B cell (primary cell): ENCODE data around the gene DEFB124. TPM values are rescaled to one million over a fixed set of nuclear protein-coding genes. Genes with fewer than 3 reads are reported as not detected.
"Not testable (repeated sequence)": the region's sequence is repeated elsewhere in the genome, so short reads cannot be mapped to it uniquely, and the experiment has no call there.

ENCODE experiments used
- ATAC-seq: fragments of 200-7000 bp; cut with Tn5 transposase; one replicate; pipeline ENCODE4 v1.10.0; 2021; ENCODE audit warnings: low read depth, mild to moderate bottlenecking, moderate number of reproducible peaks, moderate library complexity
- CTCF ChIA-PET: fragments of 350-600 bp; sonication (Branson Sonifier 250); formaldehyde crosslinking; loops from one replicate; lab custom pipeline; 2021; ENCODE audit warnings: antibody characterized with exemption, inconsistent platforms; lab: Charles Lee
- POLR2A ChIA-PET: fragments of 350-600 bp; sonication (Branson Sonifier 250); formaldehyde crosslinking; loops from one replicate; lab custom pipeline; 2021; ENCODE audit warnings: antibody characterized with exemption; lab: Charles Lee
- DNase-seq: peaks from one replicate; pipeline ENCODE4 v3.0.0; 2013
- H2AFZ ChIP-seq: 2 replicates; pipeline ENCODE4 v1.6.1; 2012; ENCODE audit warnings: mild to moderate bottlenecking, low read depth, low read length; ENCODE audit not compliant: insufficient read depth, poor library complexity, severe bottlenecking
- H3K27ac ChIP-seq, 2 donors: 1 replicate in 1 of 2; 2 replicates in 1 of 2; pipeline ENCODE4 v1.5.1; 2012 to 2013; ENCODE audit warnings: low read length in 2 of 2, mild to moderate bottlenecking in 2 of 2, moderate library complexity in 1 of 2
- H3K27me3 ChIP-seq, 4 experiments: fragments of 200-600 bp in 1 of 4; sonication (generic) in 1 of 4; replicated peaks in 1 of 4; 1 replicate in 2 of 4; 2 replicates in 2 of 4; pipeline versions ENCODE4 v1.6.1 to v1.7.0; 2013 to 2016; ENCODE audit warnings: low read length in 3 of 4, mild to moderate bottlenecking in 2 of 4, mixed read lengths in 1 of 4, moderate library complexity in 1 of 4; ENCODE audit not compliant: insufficient read depth in 4 of 4, control insufficient read depth in 3 of 4; ENCODE audit errors: control extremely low read depth in 1 of 4
- H3K36me3 ChIP-seq, 2 experiments: replicated peaks in 1 of 2; 1 replicate in 1 of 2; 2 replicates in 1 of 2; pipeline versions ENCODE4 v1.6.1 to v1.7.1; 2013; ENCODE audit warnings: low read length in 1 of 2; ENCODE audit not compliant: insufficient read depth in 2 of 2, control insufficient read depth in 1 of 2; ENCODE audit errors: control extremely low read depth in 1 of 2, extremely low read depth in 1 of 2
- H3K4me1 ChIP-seq, 2 donors: fragments of 200-600 bp in 1 of 2; sonication (generic) in 1 of 2; 1 replicate in 1 of 2; 2 replicates in 1 of 2; pipeline versions ENCODE4 v1.5.1 to v1.6.1; 2013 to 2017; ENCODE audit warnings: low read length in 2 of 2; ENCODE audit not compliant: control insufficient read depth in 2 of 2, insufficient read depth in 2 of 2
- H3K4me2 ChIP-seq: replicated peaks from 2 replicates; pipeline ENCODE3; 2012; ENCODE audit warnings: mild to moderate bottlenecking, low read depth, low read length; ENCODE audit not compliant: poor library complexity, severe bottlenecking
- H3K4me3 ChIP-seq, 5 experiments: fragments of 200-600 bp in 1 of 5; sonication (generic) in 1 of 5; 1 replicate in 3 of 5; 2 replicates in 2 of 5; pipeline versions ENCODE4 v1.5.1 to v1.7.0; 2011 to 2016; ENCODE audit warnings: low read length in 4 of 5, mild to moderate bottlenecking in 4 of 5, low read depth in 2 of 5, control low read depth in 1 of 5, moderate library complexity in 1 of 5; ENCODE audit not compliant: insufficient read depth in 1 of 5; ENCODE audit errors: control extremely low read depth in 1 of 5, extremely low read depth in 1 of 5
- H3K79me2 ChIP-seq: fragments of 200-600 bp; sonication (generic); one replicate; pipeline ENCODE4 v1.6.0; 2016; ENCODE audit warnings: low read length; ENCODE audit not compliant: control insufficient read depth, insufficient read depth
- H3K9ac ChIP-seq: fragments of 200-600 bp; sonication (generic); 2 replicates; pipeline ENCODE4 v1.6.1; 2017; ENCODE audit warnings: mild to moderate bottlenecking, low read length, moderate library complexity
- H3K9me3 ChIP-seq, 3 donors: one replicate each; pipeline versions ENCODE4 v1.6.1 to v1.7.1; 2013; ENCODE audit warnings: low read length in 2 of 3; ENCODE audit not compliant: control insufficient read depth in 2 of 3, insufficient read depth in 1 of 3; ENCODE audit errors: control extremely low read depth in 1 of 3
- H4K20me1 ChIP-seq: 2 replicates; pipeline ENCODE4 v1.6.0; 2012; ENCODE audit warnings: mild to moderate bottlenecking, low read length; ENCODE audit not compliant: insufficient read depth, control insufficient read depth, poor library complexity, severe bottlenecking
- H3K27ac Mint-ChIP-seq: one replicate; pipeline ENCODE4 v1.8.0; 2021; ENCODE audit warnings: mixed read lengths
- H3K27me3 Mint-ChIP-seq: one replicate; pipeline ENCODE4 v1.8.0; 2021; ENCODE audit warnings: mixed read lengths
- H3K4me1 Mint-ChIP-seq: one replicate; pipeline ENCODE4 v1.8.0; 2021; ENCODE audit warnings: mixed read lengths
- H3K4me3 Mint-ChIP-seq: one replicate; pipeline ENCODE4 v1.8.0; 2021; ENCODE audit warnings: mixed read lengths
- H3K9me3 Mint-ChIP-seq: one replicate; pipeline ENCODE4 v1.8.0; 2022; ENCODE audit warnings: mixed read lengths; ENCODE audit not compliant: insufficient read depth
- CTCF ChIP-seq: fragments of 200-600 bp; IDR thresholded peaks from one replicate; pipeline ENCODE4 v1.8.0; 2022; ENCODE audit warnings: antibody characterized with exemption, mild to moderate bottlenecking
- EZH2 ChIP-seq: IDR thresholded peaks from 2 replicates; pipeline ENCODE4 v1.6.1; 2012; ENCODE audit warnings: borderline replicate concordance, low read depth, mild to moderate bottlenecking, moderate library complexity, low read length; ENCODE audit not compliant: insufficient read depth, poor library complexity, severe bottlenecking
- WGBS: methylation state at CpG from one replicate; pipeline ENCODE4 v1.1.5; 2013; ENCODE audit warnings: missing lambda C conversion rate; ENCODE audit not compliant: insufficient coverage; 5-methylcytosine and 5-hydroxymethylcytosine counted together
- intact Hi-C: fragments of 100-400 bp; cut with micrococcal nuclease; formaldehyde crosslinking; loops from one replicate; pipeline ENCODE4 v1.10.0; 2022
- polyA plus RNA-seq: library from polyadenylated mRNA; depleted of rRNA; stranded (reverse); fragments of >200 nt; gene quantifications from 2 replicates; pipeline ENCODE4 v1.2.3, GENCODE V29; 2012
- total RNA-seq, 2 donors: library from RNA; stranded (reverse); fragments of 120-200 nt in 1 of 2; gene quantifications; 1 replicate in 1 of 2; 2 replicates in 1 of 2; pipeline versions ENCODE4 v1.2.3 to v1.2.4, GENCODE V29; 2013 to 2022

Gene DEFB124
- total and polyA plus RNA-seq, 2 donors (not counting 1 experiment from before 2014, with no cell fraction given), result not detected

- Histone ChIP-seq H3K9ac (no peak overlapping the region), H3K4me3 (no peak overlapping the region), H4K20me1 (no peaks in the 10 kb centered on the region), H3K27ac (no peak overlapping the region), H3K4me1 (no peaks in the 10 kb centered on the region), H3K36me3 (no peaks in the 10 kb centered on the region), H3K27me3 (peaks cover 0 to 3% (median 0%) of the 10 kb centered on the region in 4 experiments), H3K9me3 (no peaks in the 10 kb centered on the region), H2AFZ (no peak overlapping the region), H3K79me2 (no peaks in the 10 kb centered on the region), H3K4me2 (no peak overlapping the region)
- H3K27ac Mint-ChIP-seq, result no peak overlapping the region
- POLR2A ChIA-PET, result no interaction called here
- H3K27me3 Mint-ChIP-seq, result peaks cover 23% of the 10 kb centered on the region
- CTCF ChIA-PET, result no interaction called here
- intact Hi-C loops, result no loop called here
- no peak overlapping the region for H3K4me3 Mint-ChIP-seq
- ATAC-seq (no peak), DNase-seq (no peak)
- whole genome bisulfite sequencing, result 86% methylated on average over 3 of the region's 4 CpGs
- no peaks in the 10 kb centered on the region for H3K9me3 Mint-ChIP-seq
- H3K4me1 Mint-ChIP-seq, result no peaks in the 10 kb centered on the region
- no peak for TF ChIP-seq CTCF
- no peak for TF ChIP-seq EZH2
Observed at GRCh38 chr20:31430568-31431115, 44.3 kb downstream of the DEFB124 start.

- H4K20me1 ChIP-seq, intact Hi-C loops, H3K4me3 Mint-ChIP-seq, DNase-seq, POLR2A ChIA-PET, H3K4me2 ChIP-seq, CTCF ChIA-PET, H3K4me1 ChIP-seq, H3K4me1 Mint-ChIP-seq, H3K27me3 ChIP-seq, H3K27ac Mint-ChIP-seq, H3K36me3 ChIP-seq, H3K27ac ChIP-seq, H3K9me3 ChIP-seq, H2AFZ ChIP-seq, H3K4me3 ChIP-seq, H3K9me3 Mint-ChIP-seq, H3K9ac ChIP-seq, H3K79me2 ChIP-seq, ATAC-seq: not testable (repeated sequence)
- 97% methylated on average over 9 of the region's 31 CpGs for WGBS
- peaks cover 17% of the 10 kb centered on the region for H3K27me3 Mint-ChIP-seq
Observed at GRCh38 chr20:31427576-31427975, 47.4 kb downstream of the DEFB124 start.

- 95% methylated on average over 4 of the region's 48 CpGs for WGBS
- H3K36me3 ChIP-seq, H3K9me3 Mint-ChIP-seq, H4K20me1 ChIP-seq, H3K4me3 ChIP-seq, H3K4me1 Mint-ChIP-seq, H3K9ac ChIP-seq, H3K4me2 ChIP-seq, H3K27ac Mint-ChIP-seq, H3K4me1 ChIP-seq, H2AFZ ChIP-seq, POLR2A ChIA-PET, DNase-seq, CTCF ChIA-PET, ATAC-seq, intact Hi-C loops, H3K27me3 ChIP-seq, H3K9me3 ChIP-seq, H3K27ac ChIP-seq, H3K79me2 ChIP-seq, H3K4me3 Mint-ChIP-seq: not testable (repeated sequence)
- H3K27me3 Mint-ChIP-seq, result peaks cover 12% of the 10 kb centered on the region
Observed at GRCh38 chr20:31426891-31427551, 47.9 kb downstream of the DEFB124 start.
